ENCODE measurements around the gene BABAM2. TPM values are rescaled to one million over a fixed set of nuclear protein-coding genes. Genes with fewer than 3 reads are reported as not detected.

BABAM2 gene
- polyA plus RNA-seq, 2 donors, result 9.1 to 18.0 TPM

- H3K4me1 ChIP-seq (ENCODE audit: control insufficient read depth in 2 of 2, insufficient read depth in 2 of 2, low read length in 1 of 2), result peaks cover 0 to 8% of the 10 kb centered on the region in 2 donors
- H3K36me3 ChIP-seq (ENCODE audit: control insufficient read depth in 2 of 2, insufficient read depth in 2 of 2, low read length in 1 of 2), result no peaks in the 10 kb centered on the region
- H3K27me3 ChIP-seq (ENCODE audit: control insufficient read depth in 1 of 2, insufficient read depth in 2 of 2, low read length in 2 of 2), result no peaks in the 10 kb centered on the region
- H3K27ac ChIP-seq (ENCODE audit: low read depth in 2 of 2, low read length in 1 of 2), result peak overlapping the region in 1 of 2 donors; percentile 1
- no peaks in the 10 kb centered on the region for H3K9me3 ChIP-seq (ENCODE audit: control insufficient read depth in 2 of 2, insufficient read depth in 1 of 2, low read depth in 1 of 2, low read length in 1 of 2)
- no peak overlapping the region for H3K4me3 ChIP-seq (ENCODE audit: low read depth in 1 of 2, low read length in 2 of 2)
- WGBS, 2 donors, result 86 to 87% methylated on average over 4 of the region's 4 CpGs
Observed at GRCh38 chr2:28279371-28279770, 388.8 kb downstream of the BABAM2 start.

GRCh38 chr2:28280619-28281018 lies 390.1 kb downstream of the BABAM2 start:
- no peak overlapping the region for H3K4me3 ChIP-seq (ENCODE audit: low read depth in 1 of 2, low read length in 2 of 2)
- 78% methylated on average over 4 of the region's 4 CpGs for WGBS, 2 donors
- no peaks in the 10 kb centered on the region for H3K9me3 ChIP-seq (ENCODE audit: control insufficient read depth in 2 of 2, insufficient read depth in 1 of 2, low read depth in 1 of 2, low read length in 1 of 2)
- peak overlapping the region; percentile 36 to 82 for H3K27ac ChIP-seq (ENCODE audit: low read depth in 2 of 2, low read length in 1 of 2)
- no peaks in the 10 kb centered on the region for H3K36me3 ChIP-seq (ENCODE audit: control insufficient read depth in 2 of 2, insufficient read depth in 2 of 2, low read length in 1 of 2)
- peaks cover 0 to 4% of the 10 kb centered on the region in 2 donors for H3K4me1 ChIP-seq (ENCODE audit: control insufficient read depth in 2 of 2, insufficient read depth in 2 of 2, low read length in 1 of 2)
- H3K27me3 ChIP-seq (ENCODE audit: control insufficient read depth in 1 of 2, insufficient read depth in 2 of 2, low read length in 2 of 2), result no peaks in the 10 kb centered on the region

GRCh38 chr2:28281739-28282138 lies 391.2 kb downstream of the BABAM2 start:
- no peaks in the 10 kb centered on the region for H3K27me3 ChIP-seq (ENCODE audit: control insufficient read depth in 1 of 2, insufficient read depth in 2 of 2, low read length in 2 of 2)
- WGBS, 2 donors, result 88 to 95% methylated on average over 1 of the region's 1 CpG
- H3K4me3 ChIP-seq (ENCODE audit: low read depth in 1 of 2, low read length in 2 of 2), result no peak overlapping the region
- H3K27ac ChIP-seq (ENCODE audit: low read depth in 2 of 2, low read length in 1 of 2), result peak overlapping the region; percentile 36 to 49
- no peaks in the 10 kb centered on the region for H3K9me3 ChIP-seq (ENCODE audit: control insufficient read depth in 2 of 2, insufficient read depth in 1 of 2, low read depth in 1 of 2, low read length in 1 of 2)
- H3K4me1 ChIP-seq (ENCODE audit: control insufficient read depth in 2 of 2, insufficient read depth in 2 of 2, low read length in 1 of 2), result peaks cover 0 to 2% of the 10 kb centered on the region in 2 donors
- H3K36me3 ChIP-seq (ENCODE audit: control insufficient read depth in 2 of 2, insufficient read depth in 2 of 2, low read length in 1 of 2), result no peaks in the 10 kb centered on the region

- Histone ChIP-seq H3K36me3 (ENCODE audit: control insufficient read depth in 2 of 2, insufficient read depth in 2 of 2, low read length in 1 of 2) (no peaks in the 10 kb centered on the region), H3K4me1 (ENCODE audit: control insufficient read depth in 2 of 2, insufficient read depth in 2 of 2, low read length in 1 of 2) (peaks cover 0 to 2% of the 10 kb centered on the region in 2 donors), H3K9me3 (ENCODE audit: control insufficient read depth in 2 of 2, insufficient read depth in 1 of 2, low read depth in 1 of 2, low read length in 1 of 2) (no peaks in the 10 kb centered on the region), H3K4me3 (ENCODE audit: low read depth in 1 of 2, low read length in 2 of 2) (no peak overlapping the region), H3K27me3 (ENCODE audit: control insufficient read depth in 1 of 2, insufficient read depth in 2 of 2, low read length in 2 of 2) (no peaks in the 10 kb centered on the region), H3K27ac (ENCODE audit: low read depth in 2 of 2, low read length in 1 of 2) (peak overlapping the region; percentile 31 to 38)
- WGBS, 2 donors, result 82 to 85% methylated on average over 3 of the region's 3 CpGs
Observed at GRCh38 chr2:28282248-28282647, 391.7 kb downstream of the BABAM2 start.

- 92 to 93% methylated on average over 7 of the region's 7 CpGs for WGBS, 2 donors
- H3K4me1 ChIP-seq (ENCODE audit: control insufficient read depth in 2 of 2, insufficient read depth in 2 of 2, low read length in 1 of 2), result peaks cover 0 to 8% of the 10 kb centered on the region in 2 donors
Observed at GRCh38 chr2:28282861-28283646, 392.5 kb downstream of the BABAM2 start.

GRCh38 chr2:28283861-28284260 lies 393.3 kb downstream of the BABAM2 start:
- Histone ChIP-seq H3K27ac (ENCODE audit: low read depth in 2 of 2, low read length in 1 of 2) (peak overlapping the region in 1 of 2 donors; percentile 75), H3K36me3 (ENCODE audit: control insufficient read depth in 2 of 2, insufficient read depth in 2 of 2, low read length in 1 of 2) (no peaks in the 10 kb centered on the region), H3K9me3 (ENCODE audit: control insufficient read depth in 2 of 2, insufficient read depth in 1 of 2, low read depth in 1 of 2, low read length in 1 of 2) (no peaks in the 10 kb centered on the region), H3K4me3 (ENCODE audit: low read depth in 1 of 2, low read length in 2 of 2) (no peak overlapping the region), H3K4me1 (ENCODE audit: control insufficient read depth in 2 of 2, insufficient read depth in 2 of 2, low read length in 1 of 2) (peaks cover 0 to 8% of the 10 kb centered on the region in 2 donors), H3K27me3 (ENCODE audit: control insufficient read depth in 1 of 2, insufficient read depth in 2 of 2, low read length in 2 of 2) (no peaks in the 10 kb centered on the region)
- WGBS, 2 donors, result 51 to 80% methylated on average over 1 of the region's 1 CpG

More at GRCh38 chr2:28282861-28283646, 392.5 kb downstream of the BABAM2 start:
- H3K36me3 ChIP-seq (ENCODE audit: control insufficient read depth in 2 of 2, insufficient read depth in 2 of 2, low read length in 1 of 2), result no peaks in the 10 kb centered on the region
- no peak overlapping the region for H3K4me3 ChIP-seq (ENCODE audit: low read depth in 1 of 2, low read length in 2 of 2)
- no peaks in the 10 kb centered on the region for H3K27me3 ChIP-seq (ENCODE audit: control insufficient read depth in 1 of 2, insufficient read depth in 2 of 2, low read length in 2 of 2)
- H3K9me3 ChIP-seq (ENCODE audit: control insufficient read depth in 2 of 2, insufficient read depth in 1 of 2, low read depth in 1 of 2, low read length in 1 of 2), result no peaks in the 10 kb centered on the region
- peak overlapping the region; percentile 71 to 75 for H3K27ac ChIP-seq (ENCODE audit: low read depth in 2 of 2, low read length in 1 of 2)

GRCh38 chr2:28286678-28287077 lies 396.1 kb downstream of the BABAM2 start:
- Histone ChIP-seq H3K27ac (ENCODE audit: low read depth in 2 of 2, low read length in 1 of 2) (peak overlapping the region in 1 of 2 donors; percentile 13), H3K9me3 (ENCODE audit: control insufficient read depth in 2 of 2, insufficient read depth in 1 of 2, low read depth in 1 of 2, low read length in 1 of 2) (no peaks in the 10 kb centered on the region), H3K36me3 (ENCODE audit: control insufficient read depth in 2 of 2, insufficient read depth in 2 of 2, low read length in 1 of 2) (no peaks in the 10 kb centered on the region), H3K4me3 (ENCODE audit: low read depth in 1 of 2, low read length in 2 of 2) (no peak overlapping the region), H3K27me3 (ENCODE audit: control insufficient read depth in 1 of 2, insufficient read depth in 2 of 2, low read length in 2 of 2) (no peaks in the 10 kb centered on the region), H3K4me1 (ENCODE audit: control insufficient read depth in 2 of 2, insufficient read depth in 2 of 2, low read length in 1 of 2) (peaks cover 0 to 8% of the 10 kb centered on the region in 2 donors)
- WGBS, 2 donors, result 77 to 83% methylated on average over 5 of the region's 5 CpGs

GRCh38 chr2:28287256-28287915 lies 396.9 kb downstream of the BABAM2 start:
- H3K9me3 ChIP-seq (ENCODE audit: control insufficient read depth in 2 of 2, insufficient read depth in 1 of 2, low read depth in 1 of 2, low read length in 1 of 2), result no peaks in the 10 kb centered on the region
- H3K27ac ChIP-seq (ENCODE audit: low read depth in 2 of 2, low read length in 1 of 2), result peak overlapping the region in 1 of 2 donors; percentile 71
- no peaks in the 10 kb centered on the region for H3K36me3 ChIP-seq (ENCODE audit: control insufficient read depth in 2 of 2, insufficient read depth in 2 of 2, low read length in 1 of 2)
- 72 to 74% methylated on average over 4 of the region's 4 CpGs for WGBS, 2 donors
- peaks cover 0 to 8% of the 10 kb centered on the region in 2 donors for H3K4me1 ChIP-seq (ENCODE audit: control insufficient read depth in 2 of 2, insufficient read depth in 2 of 2, low read length in 1 of 2)
- H3K4me3 ChIP-seq (ENCODE audit: low read depth in 1 of 2, low read length in 2 of 2), result no peak overlapping the region
- H3K27me3 ChIP-seq (ENCODE audit: control insufficient read depth in 1 of 2, insufficient read depth in 2 of 2, low read length in 2 of 2), result no peaks in the 10 kb centered on the region

GRCh38 chr2:28288620-28289019 lies 398.1 kb downstream of the BABAM2 start:
- WGBS, 2 donors, result 99% methylated on average over 5 of the region's 5 CpGs
- no peaks in the 10 kb centered on the region for H3K9me3 ChIP-seq (ENCODE audit: control insufficient read depth in 2 of 2, insufficient read depth in 1 of 2, low read depth in 1 of 2, low read length in 1 of 2)
- no peaks in the 10 kb centered on the region for H3K27me3 ChIP-seq (ENCODE audit: control insufficient read depth in 1 of 2, insufficient read depth in 2 of 2, low read length in 2 of 2)
- H3K4me1 ChIP-seq (ENCODE audit: control insufficient read depth in 2 of 2, insufficient read depth in 2 of 2, low read length in 1 of 2), result peaks cover 0 to 6% of the 10 kb centered on the region in 2 donors
- no peaks in the 10 kb centered on the region for H3K36me3 ChIP-seq (ENCODE audit: control insufficient read depth in 2 of 2, insufficient read depth in 2 of 2, low read length in 1 of 2)
- no peak overlapping the region for H3K27ac ChIP-seq (ENCODE audit: low read depth in 2 of 2, low read length in 1 of 2)
- H3K4me3 ChIP-seq (ENCODE audit: low read depth in 1 of 2, low read length in 2 of 2), result no peak overlapping the region
